ENCODE data around the gene TINAGL1. TPM values are rescaled to one million over a fixed set of nuclear protein-coding genes. Genes with fewer than 3 reads are reported as not detected.

Gene TINAGL1
- total RNA-seq, 2 experiments from 2014 or later, result not detected

DNA sequence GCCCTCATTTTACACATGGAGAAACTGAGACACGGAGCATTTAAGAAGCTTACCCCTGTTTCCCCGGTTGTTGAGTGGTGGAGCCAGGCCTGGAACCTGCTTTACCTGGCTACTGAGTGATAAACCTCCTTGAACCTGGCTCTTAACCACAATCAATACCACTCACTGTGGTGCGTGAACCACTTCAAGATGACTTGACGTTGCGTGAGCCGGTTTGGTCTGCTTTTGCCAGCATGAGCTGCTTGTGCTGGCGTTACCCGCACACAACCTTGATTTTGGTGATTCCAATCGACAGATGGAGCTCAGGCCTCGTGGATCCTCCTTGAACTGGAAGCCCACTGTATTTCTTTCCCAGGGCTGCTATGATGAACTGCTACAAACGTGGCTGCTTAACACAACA is 6.1 kb upstream of the TINAGL1 start:
- CTCF ChIA-PET, result interaction anchor here (0.6 to 0.8 kb wide), 2 partner anchors 21 to 69 kb away, joined by 3 read pairs; no protein-coding TSS in a partner anchor
- no peak for DNase-seq
- Mint-ChIP-seq H3K4me3 (no peak overlapping the region), H3K27ac (no peak overlapping the region), H3K27me3 (ENCODE audit: low read depth) (peaks cover 2% of the 10 kb centered on the region), H3K9me3 (no peaks in the 10 kb centered on the region), H3K4me1 (ENCODE audit: low read depth) (no peaks in the 10 kb centered on the region), H3K36me3 (ENCODE audit: low read depth) (no peaks in the 10 kb centered on the region)
- intact Hi-C loops (cut with micrococcal nuclease), result no loop called here

GRCh38 chr1:31570906-31571305 is 5.4 kb upstream of the TINAGL1 start:
- intact Hi-C loops (cut with micrococcal nuclease), result no loop called here
- Mint-ChIP-seq H3K36me3 (ENCODE audit: low read depth) (no peaks in the 10 kb centered on the region), H3K27me3 (ENCODE audit: low read depth) (peaks cover 5% of the 10 kb centered on the region), H3K9me3 (no peaks in the 10 kb centered on the region), H3K4me3 (no peak overlapping the region), H3K4me1 (ENCODE audit: low read depth) (no peaks in the 10 kb centered on the region), H3K27ac (no peak overlapping the region)
- DNase-seq, result no peak
- CTCF ChIA-PET, result interaction anchor here (0.6 kb wide), 1 partner anchor 358 kb away, joined by 4 read pairs; no protein-coding TSS in a partner anchor

DNA sequence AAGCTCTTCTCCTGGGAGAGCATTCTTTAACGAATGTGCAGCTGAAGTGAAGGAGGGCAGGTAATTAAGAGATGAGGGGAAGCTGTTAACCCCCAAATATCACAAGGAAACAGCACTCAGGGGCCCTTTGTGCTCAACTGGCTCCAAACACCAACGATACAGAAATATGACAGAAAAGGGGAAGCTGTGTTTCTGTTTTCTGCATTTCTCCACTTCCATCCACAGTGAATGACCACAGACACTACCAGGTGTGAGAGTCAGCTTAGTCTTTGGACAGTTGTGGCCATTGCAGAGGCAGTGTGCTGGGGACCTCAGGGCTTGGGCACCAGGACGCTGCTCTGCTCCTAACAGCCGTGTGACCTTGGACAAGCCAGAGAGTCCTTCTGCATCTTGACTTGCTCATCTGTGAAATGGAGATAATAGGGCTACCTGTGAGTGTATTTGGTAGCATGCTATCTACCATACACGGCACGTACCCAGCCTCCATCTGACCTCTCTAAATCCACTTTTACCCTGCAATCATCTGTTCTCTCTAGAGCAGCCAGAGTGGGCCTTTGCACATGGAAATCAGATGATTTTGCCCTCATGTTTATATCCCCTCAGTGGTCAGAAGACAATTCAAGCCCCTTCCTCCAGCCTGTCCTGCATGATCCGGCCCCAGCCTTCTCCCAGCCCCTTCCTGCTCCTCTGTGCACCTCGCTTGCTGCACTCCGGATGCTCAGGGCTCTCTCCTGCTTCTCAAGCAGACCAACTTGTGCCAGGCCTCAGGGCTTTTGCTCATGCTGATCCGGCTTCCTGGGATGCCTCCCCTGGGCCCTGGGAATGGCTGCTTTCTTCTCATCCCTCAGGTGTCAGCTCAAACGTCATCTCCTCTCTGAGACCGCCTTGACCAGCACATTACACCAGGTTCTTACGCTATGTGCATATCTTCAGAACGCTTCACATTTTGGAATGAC is 4.7 kb upstream of the TINAGL1 start:
- Mint-ChIP-seq H3K27me3 (ENCODE audit: low read depth) (peaks cover 11% of the 10 kb centered on the region), H3K9me3 (no peaks in the 10 kb centered on the region), H3K4me3 (no peak overlapping the region), H3K27ac (no peak overlapping the region), H3K36me3 (ENCODE audit: low read depth) (no peaks in the 10 kb centered on the region), H3K4me1 (ENCODE audit: low read depth) (peaks cover 1% of the 10 kb centered on the region)
- intact Hi-C loops (cut with micrococcal nuclease), result no loop called here
- DNase-seq, result no peak
- CTCF ChIA-PET, result interaction anchor here (0.6 kb wide), 1 partner anchor 359 kb away, joined by 4 read pairs; no protein-coding TSS in a partner anchor

GRCh38 chr1:31572323-31573104 is 3.8 kb upstream of the TINAGL1 start:
- Mint-ChIP-seq H3K36me3 (ENCODE audit: low read depth) (no peaks in the 10 kb centered on the region), H3K9me3 (no peaks in the 10 kb centered on the region), H3K4me3 (no peak overlapping the region), H3K27ac (no peak overlapping the region), H3K4me1 (ENCODE audit: low read depth) (peaks cover 1% of the 10 kb centered on the region), H3K27me3 (ENCODE audit: low read depth) (peaks cover 13% of the 10 kb centered on the region)
- CTCF ChIA-PET, result no interaction called here
- no peak for DNase-seq
- intact Hi-C loops (cut with micrococcal nuclease), result no loop called here

GRCh38 chr1:31573261-31573660 is 3.1 kb upstream of the TINAGL1 start:
- Mint-ChIP-seq H3K36me3 (ENCODE audit: low read depth) (no peaks in the 10 kb centered on the region), H3K27ac (no peak overlapping the region), H3K4me3 (no peak overlapping the region), H3K4me1 (ENCODE audit: low read depth) (peaks cover 1% of the 10 kb centered on the region), H3K9me3 (no peaks in the 10 kb centered on the region), H3K27me3 (ENCODE audit: low read depth) (peaks cover 13% of the 10 kb centered on the region)
- intact Hi-C loops (cut with micrococcal nuclease), result no loop called here
- CTCF ChIA-PET, result no interaction called here
- no peak for DNase-seq

GRCh38 chr1:31574749-31575368 is 1.5 kb upstream of the TINAGL1 start:
- Mint-ChIP-seq H3K4me3 (no peak overlapping the region), H3K27me3 (ENCODE audit: low read depth) (peaks cover 13% of the 10 kb centered on the region), H3K9me3 (no peaks in the 10 kb centered on the region), H3K36me3 (ENCODE audit: low read depth) (no peaks in the 10 kb centered on the region), H3K4me1 (ENCODE audit: low read depth) (peaks cover 1% of the 10 kb centered on the region), H3K27ac (no peak overlapping the region)
- DNase-seq, result no peak
- CTCF ChIA-PET, result no interaction called here
- intact Hi-C loops (cut with micrococcal nuclease), result no loop called here

DNA sequence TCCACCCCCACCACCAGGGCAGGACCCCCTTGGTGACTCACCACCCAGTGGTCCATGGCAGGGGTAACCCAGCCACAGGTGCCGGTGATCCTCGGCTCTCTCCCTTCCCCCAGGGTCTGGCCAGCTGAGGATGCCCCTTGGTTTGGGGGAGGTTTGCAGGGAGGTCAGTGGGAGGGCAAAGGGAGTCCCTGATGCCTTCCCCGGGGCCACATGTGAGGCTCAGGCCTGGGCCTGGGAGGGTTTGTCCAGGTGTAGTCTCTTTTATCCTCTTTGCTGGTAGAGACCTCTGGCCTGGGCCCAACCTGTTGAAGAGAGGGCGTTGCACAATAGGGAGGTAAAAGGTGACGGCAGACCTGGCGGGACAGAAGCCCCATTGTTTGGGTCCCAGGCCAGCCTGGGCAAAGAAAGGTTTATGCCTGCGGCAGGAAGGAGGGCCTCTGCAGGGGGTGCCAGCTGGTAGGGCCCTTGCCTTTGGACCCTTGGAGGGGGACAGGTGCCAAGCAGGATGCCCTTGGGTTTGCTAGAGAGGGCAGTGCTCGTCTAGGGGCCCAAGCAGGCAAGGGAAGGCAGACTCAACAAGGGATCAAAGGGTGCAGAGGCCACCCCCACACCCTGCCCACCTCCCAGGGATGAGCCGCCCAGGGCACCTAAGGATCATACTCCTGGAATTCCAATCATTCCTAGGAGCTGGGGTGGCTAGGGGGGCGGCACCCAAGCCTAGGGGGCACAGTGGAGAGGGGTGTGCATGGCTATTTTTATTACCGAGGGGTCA is 760 bp upstream of the TINAGL1 start:
- Mint-ChIP-seq H3K4me3 (no peak overlapping the region), H3K4me1 (ENCODE audit: low read depth) (peaks cover 1% of the 10 kb centered on the region), H3K36me3 (ENCODE audit: low read depth) (no peaks in the 10 kb centered on the region), H3K27ac (no peak overlapping the region), H3K27me3 (ENCODE audit: low read depth) (peaks cover 13% of the 10 kb centered on the region), H3K9me3 (no peaks in the 10 kb centered on the region)
- no peak for DNase-seq
- CTCF ChIA-PET, result no interaction called here
- intact Hi-C loops (cut with micrococcal nuclease), result no loop called here

GRCh38 chr1:31576743-31577455 is 584 bp downstream of the TINAGL1 start:
- no peak overlapping the region for H3K4me3 Mint-ChIP-seq
- DNase-seq, result no peak
- peaks cover 11% of the 10 kb centered on the region for H3K27me3 Mint-ChIP-seq (ENCODE audit: low read depth)
- peaks cover 1% of the 10 kb centered on the region for H3K4me1 Mint-ChIP-seq (ENCODE audit: low read depth)
- no peak overlapping the region for H3K27ac Mint-ChIP-seq
- intact Hi-C loops (cut with micrococcal nuclease), result no loop called here
- H3K36me3 Mint-ChIP-seq (ENCODE audit: low read depth), result no peaks in the 10 kb centered on the region
- H3K9me3 Mint-ChIP-seq, result no peaks in the 10 kb centered on the region
- CTCF ChIA-PET, result no interaction called here

DNA sequence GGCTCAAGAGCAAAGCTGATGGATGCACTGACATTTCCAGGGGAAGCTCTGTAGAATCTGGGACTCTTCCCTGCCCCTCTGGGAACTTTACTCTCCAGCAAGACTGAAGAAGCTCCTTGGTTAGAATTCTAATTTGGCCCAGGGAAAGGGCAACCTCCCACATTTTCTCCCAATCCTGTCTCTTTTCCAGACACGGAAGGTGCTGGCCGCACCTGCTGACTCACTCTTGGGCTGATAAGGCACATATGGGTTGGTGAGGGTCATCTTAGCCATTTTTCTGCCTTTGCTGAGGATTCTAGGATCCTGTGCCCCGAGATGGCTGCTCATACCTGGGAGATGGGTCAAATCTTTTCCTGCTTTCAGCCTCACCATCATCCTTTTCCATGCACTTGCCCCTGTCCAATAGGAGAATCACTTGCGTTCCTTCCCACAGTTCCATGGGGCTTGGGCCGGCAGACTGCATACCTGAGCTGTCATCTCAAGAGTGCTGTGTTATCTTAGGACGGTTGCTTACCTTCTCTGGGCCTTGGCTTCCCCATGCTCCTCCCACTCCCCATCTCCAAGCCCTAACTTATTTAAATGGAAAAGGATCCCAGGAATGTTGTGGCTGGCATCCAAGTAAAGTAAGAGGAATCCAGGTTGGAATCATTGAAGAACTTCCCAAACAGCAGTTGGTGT is 1.3 kb downstream of the TINAGL1 start:
- Mint-ChIP-seq H3K9me3 (no peaks in the 10 kb centered on the region), H3K27ac (no peak overlapping the region), H3K27me3 (ENCODE audit: low read depth) (peaks cover 11% of the 10 kb centered on the region), H3K4me3 (no peak overlapping the region), H3K36me3 (ENCODE audit: low read depth) (no peaks in the 10 kb centered on the region), H3K4me1 (ENCODE audit: low read depth) (peaks cover 1% of the 10 kb centered on the region)
- intact Hi-C loops (cut with micrococcal nuclease), result no loop called here
- DNase-seq, result no peak
- CTCF ChIA-PET, result interaction anchor here (1.6 kb wide), 1 partner anchor 12 kb away, joined by 5 read pairs; no protein-coding TSS in a partner anchor

- H3K36me3 Mint-ChIP-seq (ENCODE audit: low read depth), result no peaks in the 10 kb centered on the region
- H3K27ac Mint-ChIP-seq, result no peak overlapping the region
- no peaks in the 10 kb centered on the region for H3K9me3 Mint-ChIP-seq
- intact Hi-C loops (cut with micrococcal nuclease), result no loop called here
- peaks cover 11% of the 10 kb centered on the region for H3K27me3 Mint-ChIP-seq (ENCODE audit: low read depth)
- CTCF ChIA-PET, result interaction anchor here (1.2 kb wide), 1 partner anchor 16 kb away, joined by 5 read pairs; no protein-coding TSS in a partner anchor
- peaks cover 1% of the 10 kb centered on the region for H3K4me1 Mint-ChIP-seq (ENCODE audit: low read depth)
- no peak for DNase-seq
- H3K4me3 Mint-ChIP-seq, result no peak overlapping the region
These were observed 3.1 kb downstream of the TINAGL1 start for GRCh38 chr1:31579374-31579773.

GRCh38 chr1:31580513-31580870 is 4.2 kb downstream of the TINAGL1 start:
- no peak overlapping the region for H3K27ac Mint-ChIP-seq
- DNase-seq, result no peak
- H3K9me3 Mint-ChIP-seq, result no peaks in the 10 kb centered on the region
- intact Hi-C loops (cut with micrococcal nuclease), result no loop called here
- CTCF ChIA-PET, result interaction anchor here (1.2 kb wide), 1 partner anchor 31 kb away, joined by 3 read pairs; no protein-coding TSS in a partner anchor
- peaks cover 10% of the 10 kb centered on the region for H3K27me3 Mint-ChIP-seq (ENCODE audit: low read depth)
- H3K4me1 Mint-ChIP-seq (ENCODE audit: low read depth), result peaks cover 1% of the 10 kb centered on the region
- H3K36me3 Mint-ChIP-seq (ENCODE audit: low read depth), result no peaks in the 10 kb centered on the region
- H3K4me3 Mint-ChIP-seq, result no peak overlapping the region
